Measurements from ENCODE around the gene TBC1D9. TPM values are rescaled to one million over a fixed set of nuclear protein-coding genes. Genes with fewer than 3 reads are reported as not detected.

The TBC1D9 gene
- total and polyA plus RNA-seq, 2 of the 13 experiments (the other 11 are each of a cell fraction or from before 2014, with no cell fraction given) = 11.9 to 12.2 TPM

DNA sequence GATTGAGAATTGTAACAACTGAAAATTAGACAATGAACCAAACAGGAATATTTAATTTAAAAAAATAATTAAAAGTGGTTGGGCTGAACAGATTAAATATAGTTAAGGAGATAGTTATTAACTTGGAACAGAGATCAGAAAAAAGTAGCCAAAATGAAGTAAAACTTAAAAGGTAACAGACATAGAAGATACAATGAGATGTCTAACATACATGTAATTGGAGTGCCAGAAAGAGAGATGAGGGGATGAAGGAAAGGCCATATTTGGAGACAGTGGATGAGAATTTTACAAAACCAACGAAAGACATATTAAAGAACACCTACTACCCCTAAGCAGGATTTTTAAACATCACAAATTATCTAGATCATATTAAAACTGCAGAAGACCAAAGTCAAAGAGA lies 8.0 kb downstream of the TBC1D9 start:
- Histone ChIP-seq H3K4me1 (ENCODE audit: insufficient read depth, low read length) (peaks cover 37% of the 10 kb centered on the region), H4K20me1 (ENCODE audit: insufficient read depth, low read length) (no peaks in the 10 kb centered on the region; the same call in 1 of the 2 replicates), H3K4me3 (replicated peaks in 1 of 3; ENCODE audit: insufficient read depth in 1 of 3, low read depth in 2 of 3, low read length in 3 of 3) (no peak overlapping the region), H3K27me3 (ENCODE audit: control insufficient read depth in 1 of 2, insufficient read depth in 2 of 2, low read length in 2 of 2) (no peaks in the 10 kb centered on the region), H2AFZ (ENCODE audit: low read length) (no peak overlapping the region), H3K27ac (ENCODE audit: extremely low read length, insufficient read depth, low read length) (no peak overlapping the region), H3K36me3 (replicated peaks in 1 of 2; ENCODE audit: control insufficient read depth in 1 of 2, insufficient read depth in 2 of 2, low read length in 2 of 2) (peaks cover 0 to under 1% of the 10 kb centered on the region in 2 experiments; a peak in 1 of 5 replicates), H3K4me2 (ENCODE audit: low read depth, low read length) (no peak overlapping the region), H3K9me3 (ENCODE audit: low read length) (peaks cover 6% of the 10 kb centered on the region; the same call in 1 of the 2 replicates), H3K79me2 (ENCODE audit: insufficient read depth, low read length) (peaks cover 92% of the 10 kb centered on the region), H3K9ac (ENCODE audit: insufficient read depth, low read depth, low read length) (no peak overlapping the region)
- no TSS peak for BruUV-seq (replicated peaks)
- WGBS (ENCODE audit: low lambda C conversion rate) = 100% methylated on average over 1 of the region's 1 CpG
- FAIRE-seq = no peak
- ChIA-PET POLR2A (no interaction called here), CTCF (ENCODE audit: low intra/inter-chr PET ratio, low total read pairs) (no interaction called here)
- intact Hi-C loops (cut with micrococcal nuclease; ENCODE audit: unreplicated experiment) (no loop called here), in situ Hi-C loops (cut with HindIII; ENCODE audit: extremely low pct_ligation_motif_present, low pct_unique_long_range_greater_than_20kb) (no loop called here)
- no peak for ATAC-seq
- no peak for DNase-seq (ENCODE audit: low spot score)
- TF ChIP-seq ZNF75D (CRISPR knock-in tag; IDR thresholded peaks at IDR 0.05; ENCODE audit: borderline replicate concordance) = no peak
- TF ChIP-seq, protein P1, sequence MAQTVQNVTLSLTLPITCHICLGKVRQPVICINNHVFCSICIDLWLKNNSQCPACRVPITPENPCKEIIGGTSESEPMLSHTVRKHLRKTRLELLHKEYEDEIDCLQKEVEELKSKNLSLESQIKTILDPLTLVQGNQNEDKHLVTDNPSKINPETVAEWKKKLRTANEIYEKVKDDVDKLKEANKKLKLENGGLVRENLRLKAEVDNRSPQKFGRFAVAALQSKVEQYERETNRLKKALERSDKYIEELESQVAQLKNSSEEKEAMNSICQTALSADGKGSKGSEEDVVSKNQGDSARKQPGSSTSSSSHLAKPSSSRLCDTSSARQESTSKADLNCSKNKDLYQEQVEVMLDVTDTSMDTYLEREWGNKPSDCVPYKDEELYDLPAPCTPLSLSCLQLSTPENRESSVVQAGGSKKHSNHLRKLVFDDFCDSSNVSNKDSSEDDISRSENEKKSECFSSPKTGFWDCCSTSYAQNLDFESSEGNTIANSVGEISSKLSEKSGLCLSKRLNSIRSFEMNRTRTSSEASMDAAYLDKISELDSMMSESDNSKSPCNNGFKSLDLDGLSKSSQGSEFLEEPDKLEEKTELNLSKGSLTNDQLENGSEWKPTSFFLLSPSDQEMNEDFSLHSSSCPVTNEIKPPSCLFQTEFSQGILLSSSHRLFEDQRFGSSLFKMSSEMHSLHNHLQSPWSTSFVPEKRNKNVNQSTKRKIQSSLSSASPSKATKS (CRISPR knock-in tag; IDR thresholded peaks at IDR 0.05) = no peak
- TF ChIP-seq, protein P2, sequence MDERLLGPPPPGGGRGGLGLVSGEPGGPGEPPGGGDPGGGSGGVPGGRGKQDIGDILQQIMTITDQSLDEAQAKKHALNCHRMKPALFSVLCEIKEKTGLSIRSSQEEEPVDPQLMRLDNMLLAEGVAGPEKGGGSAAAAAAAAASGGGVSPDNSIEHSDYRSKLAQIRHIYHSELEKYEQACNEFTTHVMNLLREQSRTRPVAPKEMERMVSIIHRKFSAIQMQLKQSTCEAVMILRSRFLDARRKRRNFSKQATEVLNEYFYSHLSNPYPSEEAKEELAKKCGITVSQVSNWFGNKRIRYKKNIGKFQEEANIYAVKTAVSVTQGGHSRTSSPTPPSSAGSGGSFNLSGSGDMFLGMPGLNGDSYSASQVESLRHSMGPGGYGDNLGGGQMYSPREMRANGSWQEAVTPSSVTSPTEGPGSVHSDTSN (CRISPR knock-in tag; IDR thresholded peaks at IDR 0.05) = no peak
- TF ChIP-seq, protein P3, sequence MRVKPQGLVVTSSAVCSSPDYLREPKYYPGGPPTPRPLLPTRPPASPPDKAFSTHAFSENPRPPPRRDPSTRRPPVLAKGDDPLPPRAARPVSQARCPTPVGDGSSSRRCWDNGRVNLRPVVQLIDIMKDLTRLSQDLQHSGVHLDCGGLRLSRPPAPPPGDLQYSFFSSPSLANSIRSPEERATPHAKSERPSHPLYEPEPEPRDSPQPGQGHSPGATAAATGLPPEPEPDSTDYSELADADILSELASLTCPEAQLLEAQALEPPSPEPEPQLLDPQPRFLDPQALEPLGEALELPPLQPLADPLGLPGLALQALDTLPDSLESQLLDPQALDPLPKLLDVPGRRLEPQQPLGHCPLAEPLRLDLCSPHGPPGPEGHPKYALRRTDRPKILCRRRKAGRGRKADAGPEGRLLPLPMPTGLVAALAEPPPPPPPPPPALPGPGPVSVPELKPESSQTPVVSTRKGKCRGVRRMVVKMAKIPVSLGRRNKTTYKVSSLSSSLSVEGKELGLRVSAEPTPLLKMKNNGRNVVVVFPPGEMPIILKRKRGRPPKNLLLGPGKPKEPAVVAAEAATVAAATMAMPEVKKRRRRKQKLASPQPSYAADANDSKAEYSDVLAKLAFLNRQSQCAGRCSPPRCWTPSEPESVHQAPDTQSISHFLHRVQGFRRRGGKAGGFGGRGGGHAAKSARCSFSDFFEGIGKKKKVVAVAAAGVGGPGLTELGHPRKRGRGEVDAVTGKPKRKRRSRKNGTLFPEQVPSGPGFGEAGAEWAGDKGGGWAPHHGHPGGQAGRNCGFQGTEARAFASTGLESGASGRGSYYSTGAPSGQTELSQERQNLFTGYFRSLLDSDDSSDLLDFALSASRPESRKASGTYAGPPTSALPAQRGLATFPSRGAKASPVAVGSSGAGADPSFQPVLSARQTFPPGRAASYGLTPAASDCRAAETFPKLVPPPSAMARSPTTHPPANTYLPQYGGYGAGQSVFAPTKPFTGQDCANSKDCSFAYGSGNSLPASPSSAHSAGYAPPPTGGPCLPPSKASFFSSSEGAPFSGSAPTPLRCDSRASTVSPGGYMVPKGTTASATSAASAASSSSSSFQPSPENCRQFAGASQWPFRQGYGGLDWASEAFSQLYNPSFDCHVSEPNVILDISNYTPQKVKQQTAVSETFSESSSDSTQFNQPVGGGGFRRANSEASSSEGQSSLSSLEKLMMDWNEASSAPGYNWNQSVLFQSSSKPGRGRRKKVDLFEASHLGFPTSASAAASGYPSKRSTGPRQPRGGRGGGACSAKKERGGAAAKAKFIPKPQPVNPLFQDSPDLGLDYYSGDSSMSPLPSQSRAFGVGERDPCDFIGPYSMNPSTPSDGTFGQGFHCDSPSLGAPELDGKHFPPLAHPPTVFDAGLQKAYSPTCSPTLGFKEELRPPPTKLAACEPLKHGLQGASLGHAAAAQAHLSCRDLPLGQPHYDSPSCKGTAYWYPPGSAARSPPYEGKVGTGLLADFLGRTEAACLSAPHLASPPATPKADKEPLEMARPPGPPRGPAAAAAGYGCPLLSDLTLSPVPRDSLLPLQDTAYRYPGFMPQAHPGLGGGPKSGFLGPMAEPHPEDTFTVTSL (CRISPR knock-in tag; IDR thresholded peaks at IDR 0.05; ENCODE audit: borderline replicate concordance) = no peak
- TF ChIP-seq, protein P4, sequence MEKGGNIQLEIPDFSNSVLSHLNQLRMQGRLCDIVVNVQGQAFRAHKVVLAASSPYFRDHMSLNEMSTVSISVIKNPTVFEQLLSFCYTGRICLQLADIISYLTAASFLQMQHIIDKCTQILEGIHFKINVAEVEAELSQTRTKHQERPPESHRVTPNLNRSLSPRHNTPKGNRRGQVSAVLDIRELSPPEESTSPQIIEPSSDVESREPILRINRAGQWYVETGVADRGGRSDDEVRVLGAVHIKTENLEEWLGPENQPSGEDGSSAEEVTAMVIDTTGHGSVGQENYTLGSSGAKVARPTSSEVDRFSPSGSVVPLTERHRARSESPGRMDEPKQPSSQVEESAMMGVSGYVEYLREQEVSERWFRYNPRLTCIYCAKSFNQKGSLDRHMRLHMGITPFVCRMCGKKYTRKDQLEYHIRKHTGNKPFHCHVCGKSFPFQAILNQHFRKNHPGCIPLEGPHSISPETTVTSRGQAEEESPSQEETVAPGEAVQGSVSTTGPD (CRISPR knock-in tag; IDR thresholded peaks at IDR 0.05) = no peak
- TF ChIP-seq HIVEP1 (CRISPR knock-in tag; IDR thresholded peaks at IDR 0.05) = no peak
- no peak for TF ChIP-seq ZNF234 (CRISPR knock-in tag; conservative IDR thresholded peaks at IDR 0.05)
- TF ChIP-seq NFRKB (IDR thresholded peaks at IDR 0.05) = no peak
- TF ChIP-seq, protein P5, sequence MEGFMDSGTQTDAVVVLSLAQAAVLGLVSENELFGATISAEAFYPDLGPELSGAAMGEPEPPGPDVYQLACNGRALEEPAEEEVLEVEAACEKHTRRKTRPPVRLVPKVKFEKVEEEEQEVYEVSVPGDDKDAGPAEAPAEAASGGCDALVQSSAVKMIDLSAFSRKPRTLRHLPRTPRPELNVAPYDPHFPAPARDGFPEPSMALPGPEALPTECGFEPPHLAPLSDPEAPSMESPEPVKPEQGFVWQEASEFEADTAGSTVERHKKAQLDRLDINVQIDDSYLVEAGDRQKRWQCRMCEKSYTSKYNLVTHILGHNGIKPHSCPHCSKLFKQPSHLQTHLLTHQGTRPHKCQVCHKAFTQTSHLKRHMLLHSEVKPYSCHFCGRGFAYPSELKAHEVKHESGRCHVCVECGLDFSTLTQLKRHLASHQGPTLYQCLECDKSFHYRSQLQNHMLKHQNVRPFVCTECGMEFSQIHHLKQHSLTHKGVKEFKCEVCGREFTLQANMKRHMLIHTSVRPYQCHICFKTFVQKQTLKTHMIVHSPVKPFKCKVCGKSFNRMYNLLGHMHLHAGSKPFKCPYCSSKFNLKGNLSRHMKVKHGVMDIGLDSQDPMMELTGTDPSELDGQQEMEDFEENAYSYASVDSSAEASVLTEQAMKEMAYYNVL (CRISPR knock-in tag; IDR thresholded peaks at IDR 0.05; ENCODE audit: borderline replicate concordance) = no peak
- TF ChIP-seq, protein P6, sequence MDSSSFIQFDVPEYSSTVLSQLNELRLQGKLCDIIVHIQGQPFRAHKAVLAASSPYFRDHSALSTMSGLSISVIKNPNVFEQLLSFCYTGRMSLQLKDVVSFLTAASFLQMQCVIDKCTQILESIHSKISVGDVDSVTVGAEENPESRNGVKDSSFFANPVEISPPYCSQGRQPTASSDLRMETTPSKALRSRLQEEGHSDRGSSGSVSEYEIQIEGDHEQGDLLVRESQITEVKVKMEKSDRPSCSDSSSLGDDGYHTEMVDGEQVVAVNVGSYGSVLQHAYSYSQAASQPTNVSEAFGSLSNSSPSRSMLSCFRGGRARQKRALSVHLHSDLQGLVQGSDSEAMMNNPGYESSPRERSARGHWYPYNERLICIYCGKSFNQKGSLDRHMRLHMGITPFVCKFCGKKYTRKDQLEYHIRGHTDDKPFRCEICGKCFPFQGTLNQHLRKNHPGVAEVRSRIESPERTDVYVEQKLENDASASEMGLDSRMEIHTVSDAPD (CRISPR knock-in tag; IDR thresholded peaks at IDR 0.05) = no peak

Data from HepG2 (cell line).